ENCODE results near the gene PCBD1.

The PCBD1 gene

GRCh38 chr10:70917226-70917625, 28.9 kb upstream of the PCBD1 start:
- no peak for DNase-seq

GRCh38 chr10:70916241-70916640, 27.9 kb upstream of the PCBD1 start:
- DNase-seq: no peak

GRCh38 chr10:70915806-70916205, 27.4 kb upstream of the PCBD1 start:
- DNase-seq: no peak

- DNase-seq: no peak
These were observed 26.8 kb upstream of the PCBD1 start for GRCh38 chr10:70915206-70915605.

- DNase-seq: no peak
These were observed 26.0 kb upstream of the PCBD1 start for GRCh38 chr10:70914316-70914864.

GRCh38 chr10:70913893-70914240, 25.5 kb upstream of the PCBD1 start:
- no peak for DNase-seq

- DNase-seq: no peak
These were observed 25.0 kb upstream of the PCBD1 start for GRCh38 chr10:70913191-70913892.

- no peak for DNase-seq
These were observed 24.2 kb upstream of the PCBD1 start for GRCh38 chr10:70912556-70912955.

- DNase-seq: no peak
These were observed 23.0 kb upstream of the PCBD1 start for GRCh38 chr10:70911386-70911785.

- DNase-seq: no peak
These were observed 22.3 kb upstream of the PCBD1 start for GRCh38 chr10:70910486-70911341.

GRCh38 chr10:70909326-70909935, 21.1 kb upstream of the PCBD1 start:
- no peak for DNase-seq

- DNase-seq: no peak
These were observed 20.3 kb upstream of the PCBD1 start for GRCh38 chr10:70908406-70909296.

- no peak for DNase-seq
These were observed 19.5 kb upstream of the PCBD1 start for GRCh38 chr10:70907637-70908405.

- DNase-seq: no peak
These were observed 18.7 kb upstream of the PCBD1 start for GRCh38 chr10:70906953-70907636.

GRCh38 chr10:70906031-70906783, 17.8 kb upstream of the PCBD1 start:
- no peak for DNase-seq

GRCh38 chr10:70905071-70906021, 17.0 kb upstream of the PCBD1 start:
- DNase-seq: no peak

- peak; percentile 11 for DNase-seq
These were observed 15.0 kb upstream of the PCBD1 start for GRCh38 chr10:70903262-70903921.

- DNase-seq: no peak
These were observed 14.4 kb upstream of the PCBD1 start for GRCh38 chr10:70902661-70903261.

All from NCI-H2107 (cell line).